Measurements from ENCODE around the gene AGTRAP. TPM values are rescaled to one million over a fixed set of nuclear protein-coding genes. Genes with fewer than 3 reads are reported as not detected.
A peak's percentile ranks its signal among the peaks of the same experiment; 100 is the strongest.

The AGTRAP gene
- total and polyA plus RNA-seq, 2 donors (not counting 1 experiment from before 2014, with no cell fraction given): 25.5 to 58.8 TPM

DNA sequence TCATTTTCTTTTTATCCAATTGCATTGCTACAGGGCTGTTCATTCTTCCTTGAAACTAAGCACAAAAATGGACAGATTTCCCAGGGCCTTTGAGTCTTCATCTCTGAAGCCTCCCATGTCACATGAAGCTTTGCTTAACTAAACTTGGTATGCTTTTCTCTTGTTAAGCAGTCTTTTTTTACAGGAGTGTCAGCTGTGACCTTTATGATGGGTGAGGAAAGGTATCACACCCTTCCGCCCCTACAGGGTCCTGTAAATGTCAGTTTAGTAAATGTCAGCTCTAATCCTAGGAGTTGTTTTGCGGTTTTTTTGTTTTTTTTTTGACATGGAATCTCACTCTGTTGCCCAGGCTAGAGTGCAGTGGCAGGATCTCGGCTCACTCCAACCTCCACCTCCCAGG, 2.6 kb upstream of the AGTRAP start:
- H3K79me2 ChIP-seq (ENCODE audit: control insufficient read depth, insufficient read depth, low read length): no peaks in the 10 kb centered on the region
- H3K27ac ChIP-seq (ENCODE audit: insufficient read depth, low read length): no peak overlapping the region
- H3K4me1 ChIP-seq (ENCODE audit: control insufficient read depth, extremely low read depth, insufficient read depth, low read length): peaks cover 9% of the 10 kb centered on the region
- no peak for DNase-seq (ENCODE audit: low read depth in 2 of 2)
- H3K27me3 ChIP-seq (ENCODE audit: control insufficient read depth, insufficient read depth, low read length): no peaks in the 10 kb centered on the region
- no peak overlapping the region for H2AFZ ChIP-seq (ENCODE audit: low read length)
- H3K36me3 ChIP-seq (ENCODE audit: control insufficient read depth, insufficient read depth, low read length): no peaks in the 10 kb centered on the region
- TF ChIP-seq EZH2 (IDR thresholded peaks at IDR 0.05; ENCODE audit: low read length, missing control alignments): no peak
- no peak overlapping the region for H3K4me2 ChIP-seq (ENCODE audit: extremely low read depth, insufficient read depth, low read length)
- H3K9ac ChIP-seq (ENCODE audit: insufficient read depth, low read length): no peak overlapping the region
- no peaks in the 10 kb centered on the region for H4K20me1 ChIP-seq (ENCODE audit: control insufficient read depth, extremely low read depth, insufficient read depth, low read length)
- H3K4me3 ChIP-seq (replicated peaks in 1 of 4; ENCODE audit: control extremely low read depth in 1 of 4, insufficient read depth in 1 of 4, low read depth in 3 of 4, low read length in 4 of 4): no peak overlapping the region
- H3K9me3 ChIP-seq (ENCODE audit: control insufficient read depth, insufficient read depth, low read depth, low read length): no peaks in the 10 kb centered on the region

DNA sequence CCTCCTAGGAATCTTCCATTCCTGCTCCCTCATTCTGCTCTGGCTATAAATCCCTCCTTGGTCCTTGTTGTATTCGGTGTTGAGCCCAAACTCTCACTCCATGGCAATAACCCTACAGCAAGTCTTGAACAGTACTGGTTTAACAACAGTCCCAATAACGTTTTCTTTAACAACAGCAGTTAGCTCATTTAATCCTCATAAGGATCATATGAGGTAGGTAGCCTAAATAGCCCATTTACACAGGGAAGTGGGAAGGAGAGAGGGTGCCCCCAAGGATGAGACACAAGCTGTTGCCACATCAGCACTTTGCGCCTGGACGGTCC, 444 bp upstream of the AGTRAP start:
- H3K4me3 ChIP-seq (replicated peaks in 1 of 4; ENCODE audit: control extremely low read depth in 1 of 4, insufficient read depth in 1 of 4, low read depth in 3 of 4, low read length in 4 of 4): peak overlapping the region in 2 of 4 experiments; percentile 90 to 98
- H2AFZ ChIP-seq (ENCODE audit: low read length): peak overlapping the region; percentile 2
- H3K36me3 ChIP-seq (ENCODE audit: control insufficient read depth, insufficient read depth, low read length): no peaks in the 10 kb centered on the region
- H3K4me1 ChIP-seq (ENCODE audit: control insufficient read depth, extremely low read depth, insufficient read depth, low read length): peaks cover 7% of the 10 kb centered on the region
- H3K27ac ChIP-seq (ENCODE audit: insufficient read depth, low read length): no peak overlapping the region
- TF ChIP-seq, protein P1, sequence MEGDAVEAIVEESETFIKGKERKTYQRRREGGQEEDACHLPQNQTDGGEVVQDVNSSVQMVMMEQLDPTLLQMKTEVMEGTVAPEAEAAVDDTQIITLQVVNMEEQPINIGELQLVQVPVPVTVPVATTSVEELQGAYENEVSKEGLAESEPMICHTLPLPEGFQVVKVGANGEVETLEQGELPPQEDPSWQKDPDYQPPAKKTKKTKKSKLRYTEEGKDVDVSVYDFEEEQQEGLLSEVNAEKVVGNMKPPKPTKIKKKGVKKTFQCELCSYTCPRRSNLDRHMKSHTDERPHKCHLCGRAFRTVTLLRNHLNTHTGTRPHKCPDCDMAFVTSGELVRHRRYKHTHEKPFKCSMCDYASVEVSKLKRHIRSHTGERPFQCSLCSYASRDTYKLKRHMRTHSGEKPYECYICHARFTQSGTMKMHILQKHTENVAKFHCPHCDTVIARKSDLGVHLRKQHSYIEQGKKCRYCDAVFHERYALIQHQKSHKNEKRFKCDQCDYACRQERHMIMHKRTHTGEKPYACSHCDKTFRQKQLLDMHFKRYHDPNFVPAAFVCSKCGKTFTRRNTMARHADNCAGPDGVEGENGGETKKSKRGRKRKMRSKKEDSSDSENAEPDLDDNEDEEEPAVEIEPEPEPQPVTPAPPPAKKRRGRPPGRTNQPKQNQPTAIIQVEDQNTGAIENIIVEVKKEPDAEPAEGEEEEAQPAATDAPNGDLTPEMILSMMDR (conservative IDR thresholded peaks at IDR 0.05 in 1 of 2, IDR thresholded peaks at IDR 0.05 in 1 of 2; ENCODE audit: low read depth in 1 of 2, low read length in 2 of 2): no peak
- TF ChIP-seq EZH2 (IDR thresholded peaks at IDR 0.05; ENCODE audit: low read length, missing control alignments): no peak
- no peaks in the 10 kb centered on the region for H3K79me2 ChIP-seq (ENCODE audit: control insufficient read depth, insufficient read depth, low read length)
- no peaks in the 10 kb centered on the region for H3K9me3 ChIP-seq (ENCODE audit: control insufficient read depth, insufficient read depth, low read depth, low read length)
- DNase-seq (ENCODE audit: low read depth in 2 of 2): no peak
- no peaks in the 10 kb centered on the region for H4K20me1 ChIP-seq (ENCODE audit: control insufficient read depth, extremely low read depth, insufficient read depth, low read length)
- no peak overlapping the region for H3K9ac ChIP-seq (ENCODE audit: insufficient read depth, low read length)
- no peaks in the 10 kb centered on the region for H3K27me3 ChIP-seq (ENCODE audit: control insufficient read depth, insufficient read depth, low read length)
- no peak overlapping the region for H3K4me2 ChIP-seq (ENCODE audit: extremely low read depth, insufficient read depth, low read length)

DNA sequence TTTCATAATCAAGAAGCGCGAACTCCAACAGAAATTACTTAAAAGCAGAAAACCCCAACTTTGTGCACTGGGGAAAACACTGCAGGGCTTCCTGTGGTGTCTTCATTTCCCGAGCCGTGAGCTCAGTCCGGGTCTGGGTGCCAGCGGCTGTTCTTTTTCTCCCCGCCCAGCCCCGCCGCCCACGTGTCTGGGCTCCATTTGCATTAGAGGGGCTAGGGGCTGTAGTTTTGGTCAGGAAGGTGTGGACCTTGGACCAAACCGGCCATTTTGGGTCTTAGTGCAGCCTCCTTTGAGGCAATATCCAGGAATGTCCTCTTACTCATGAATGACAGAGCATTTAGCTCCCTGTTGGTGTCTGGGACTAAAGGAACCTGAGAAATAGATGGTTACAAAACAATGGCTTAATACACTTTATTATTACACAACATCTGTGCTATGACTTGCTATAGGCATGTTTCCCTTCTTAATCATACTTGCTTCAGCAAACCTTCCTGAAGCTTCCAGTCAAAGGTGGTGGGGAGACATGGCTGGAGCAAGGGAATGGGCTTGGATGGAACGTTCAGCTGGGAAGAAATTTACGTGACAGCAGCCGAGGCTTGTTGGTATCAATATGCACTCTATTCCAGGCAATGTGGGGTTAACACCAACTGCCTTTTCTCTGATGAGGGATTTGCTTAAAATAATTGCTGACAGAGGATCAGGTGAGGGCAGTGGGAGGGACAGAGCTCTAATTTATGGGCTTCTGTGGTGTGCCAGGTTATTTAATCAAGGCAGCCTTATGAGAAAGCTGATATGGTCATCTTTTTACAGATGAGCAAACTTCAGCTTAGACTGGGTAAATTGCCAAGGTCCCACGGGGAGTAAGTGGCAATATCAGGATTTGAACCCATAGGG, 1.1 kb downstream of the AGTRAP start:
- TF ChIP-seq, protein P1 (conservative IDR thresholded peaks at IDR 0.05 in 1 of 2, IDR thresholded peaks at IDR 0.05 in 1 of 2; ENCODE audit: low read depth in 1 of 2, low read length in 2 of 2): no peak
- TF ChIP-seq EZH2 (IDR thresholded peaks at IDR 0.05; ENCODE audit: low read length, missing control alignments): no peak
- no peaks in the 10 kb centered on the region for H3K27me3 ChIP-seq (ENCODE audit: control insufficient read depth, insufficient read depth, low read length)
- peak; percentile 68 to 80 for DNase-seq (ENCODE audit: low read depth in 2 of 2)
- H3K9ac ChIP-seq (ENCODE audit: insufficient read depth, low read length): peak overlapping the region; percentile 65
- H4K20me1 ChIP-seq (ENCODE audit: control insufficient read depth, extremely low read depth, insufficient read depth, low read length): no peaks in the 10 kb centered on the region
- peak overlapping the region; percentile 82 for H3K27ac ChIP-seq (ENCODE audit: insufficient read depth, low read length)
- peak overlapping the region; percentile 68 to 98 (median 80) for H3K4me3 ChIP-seq (replicated peaks in 1 of 4; ENCODE audit: control extremely low read depth in 1 of 4, insufficient read depth in 1 of 4, low read depth in 3 of 4, low read length in 4 of 4)
- no peaks in the 10 kb centered on the region for H3K79me2 ChIP-seq (ENCODE audit: control insufficient read depth, insufficient read depth, low read length)
- peak overlapping the region; percentile 9 for H2AFZ ChIP-seq (ENCODE audit: low read length)
- peak overlapping the region; percentile 81 for H3K4me2 ChIP-seq (ENCODE audit: extremely low read depth, insufficient read depth, low read length)
- no peaks in the 10 kb centered on the region for H3K36me3 ChIP-seq (ENCODE audit: control insufficient read depth, insufficient read depth, low read length)
- H3K4me1 ChIP-seq (ENCODE audit: control insufficient read depth, extremely low read depth, insufficient read depth, low read length): peaks cover 4% of the 10 kb centered on the region
- no peaks in the 10 kb centered on the region for H3K9me3 ChIP-seq (ENCODE audit: control insufficient read depth, insufficient read depth, low read depth, low read length)

Measured in fibroblast of lung (primary cell).